H1 (cell line): ENCODE results near the gene LYPD4. TPM values are rescaled to one million over a fixed set of nuclear protein-coding genes. Genes with fewer than 3 reads are reported as not detected.

Source experiments
- CTCF ChIA-PET: fragments of 300-600 bp; sonication (Branson Sonifier 250); formaldehyde crosslinking; loops from one replicate; lab custom pipeline; 2021; ENCODE audit not compliant: partially characterized antibody; lab: Charles Lee
- POLR2A ChIA-PET: fragments of 300-600 bp; sonication (Branson Sonifier 250); formaldehyde crosslinking; loops from one replicate; lab custom pipeline; 2021; ENCODE audit warnings: inconsistent platforms; ENCODE audit not compliant: partially characterized antibody; lab: Charles Lee
- DNase-seq, 2 experiments: peaks; one replicate each; pipeline versions ENCODE4 v3.0.0 to v3.0.0-alpha.2; 2010 to 2022; ENCODE audit warnings: low spot score in 2 of 2, low read depth in 1 of 2, mixed read lengths in 1 of 2
- FAIRE-seq: peaks from 2 replicates; lab custom pipeline; 2011; peaks lifted over from hg19 to GRCh38; lab: Jason Lieb, UNC
- H2AFZ ChIP-seq: 2 replicates; pipeline ENCODE4 v1.8.1; 2012; ENCODE audit warnings: low read length, inconsistent platforms
- H2AK5ac ChIP-seq: 2 replicates; pipeline ENCODE4 v1.6.1; 2013; ENCODE audit warnings: low read depth, low read length
- H2BK120ac ChIP-seq: replicated peaks from 2 replicates; pipeline ENCODE3; 2013; ENCODE audit warnings: low read depth, low read length, inconsistent platforms
- H2BK12ac ChIP-seq: 2 replicates; pipeline ENCODE4 v1.6.1; 2013; ENCODE audit warnings: low read depth, low read length
- H2BK15ac ChIP-seq: 2 replicates; pipeline ENCODE4 v1.6.1; 2013; ENCODE audit warnings: low read length
- H2BK20ac ChIP-seq: 2 replicates; pipeline ENCODE4 v1.6.1; 2013; ENCODE audit warnings: low read length
- H2BK5ac ChIP-seq: 2 replicates; pipeline ENCODE4 v1.6.1; 2013; ENCODE audit warnings: low read depth, low read length
- H3K14ac ChIP-seq: 2 replicates; pipeline ENCODE4 v1.6.1; 2013; ENCODE audit warnings: inconsistent platforms; ENCODE audit not compliant: insufficient read length
- H3K18ac ChIP-seq: 2 replicates; pipeline ENCODE4 v1.6.1; 2013; ENCODE audit warnings: low read length; ENCODE audit errors: extremely low read depth
- H3K23ac ChIP-seq: 2 replicates; pipeline ENCODE4 v1.6.1; 2013; ENCODE audit warnings: inconsistent platforms; ENCODE audit not compliant: insufficient read length
- H3K23me2 ChIP-seq: 2 replicates; pipeline ENCODE4 v1.6.1; 2013; ENCODE audit warnings: low read depth, low read length
- H3K27ac ChIP-seq: 2 replicates; pipeline ENCODE4 v1.6.1; 2011; ENCODE audit warnings: low read depth, low read length, inconsistent platforms
- H3K27me3 ChIP-seq, 4 experiments: replicated peaks in 1 of 4; 1 replicate in 1 of 4; 2 replicates in 3 of 4; pipeline versions ENCODE4 v1.6.1 to v1.8.1; 2011 to 2013; ENCODE audit warnings: low read length in 3 of 4, mild to moderate bottlenecking in 3 of 4, inconsistent platforms in 2 of 4, mixed read lengths in 2 of 4, moderate library complexity in 1 of 4; ENCODE audit not compliant: control insufficient read depth in 3 of 4, insufficient read depth in 3 of 4; ENCODE audit errors: extremely low read depth in 1 of 4
- H3K36me3 ChIP-seq, 4 experiments: 2 replicates each; pipeline versions ENCODE4 v1.6.1 to v1.8.1; 2011 to 2013; ENCODE audit warnings: mild to moderate bottlenecking in 4 of 4, low read length in 3 of 4, moderate library complexity in 2 of 4, control low read depth in 1 of 4, inconsistent platforms in 1 of 4; ENCODE audit not compliant: insufficient read depth in 4 of 4, control insufficient read depth in 2 of 4
- H3K4ac ChIP-seq: replicated peaks from 2 replicates; pipeline ENCODE3; 2013; ENCODE audit warnings: low read length, low read depth, mixed read lengths, inconsistent platforms; ENCODE audit not compliant: insufficient read length
- H3K4me1 ChIP-seq, 4 experiments: replicated peaks in 1 of 4; 1 replicate in 1 of 4; 2 replicates in 3 of 4; pipeline versions ENCODE4 v1.6.1 to v1.8.1; 2011 to 2013; ENCODE audit warnings: low read length in 3 of 4, inconsistent platforms in 2 of 4, mixed read lengths in 1 of 4; ENCODE audit not compliant: insufficient read depth in 4 of 4, control insufficient read depth in 3 of 4
- H3K4me2 ChIP-seq, 2 experiments: 2 replicates each; pipeline versions ENCODE4 v1.6.1 to v1.8.1; 2011 to 2013; ENCODE audit warnings: low read depth in 2 of 2, low read length in 2 of 2, control low read depth in 1 of 2, inconsistent platforms in 1 of 2, mild to moderate bottlenecking in 1 of 2; ENCODE audit not compliant: insufficient read depth in 1 of 2
- H3K4me3 ChIP-seq, 4 experiments: fragments of 200-600, 300-600 bp in 1 of 4; sonication (generic), shearing (Covaris generic), sonication (Bioruptor Twin) in 1 of 4; 2 replicates each; pipeline versions ENCODE4 v1.5.1 to v1.8.1; 2011 to 2016; ENCODE audit warnings: low read length in 4 of 4, low read depth in 3 of 4, control low read depth in 2 of 4, inconsistent platforms in 2 of 4, mild to moderate bottlenecking in 2 of 4, mixed read lengths in 1 of 4, moderate library complexity in 1 of 4; ENCODE audit not compliant: insufficient read depth in 2 of 4; ENCODE audit errors: extremely low read depth in 1 of 4
- H3K56ac ChIP-seq: replicated peaks from 2 replicates; pipeline ENCODE3; 2013; ENCODE audit warnings: low read depth, mild to moderate bottlenecking, mixed read lengths, low read length, inconsistent platforms; ENCODE audit not compliant: insufficient read length
- H3K79me1 ChIP-seq: 2 replicates; pipeline ENCODE4 v1.6.1; 2013; ENCODE audit warnings: low read depth, low read length, control low read depth
- H3K79me2 ChIP-seq, 2 experiments: 2 replicates each; pipeline versions ENCODE4 v1.6.1 to v1.8.1; 2012 to 2013; ENCODE audit warnings: low read length in 2 of 2, mild to moderate bottlenecking in 2 of 2, inconsistent platforms in 1 of 2; ENCODE audit not compliant: insufficient read depth in 2 of 2, control insufficient read depth in 1 of 2
- H3K9ac ChIP-seq, 4 experiments: replicated peaks in 1 of 4; 1 replicate in 1 of 4; 2 replicates in 3 of 4; pipeline versions ENCODE4 v1.6.1 to v1.8.1; 2011 to 2013; ENCODE audit warnings: low read depth in 3 of 4, low read length in 3 of 4, control low read depth in 2 of 4, mild to moderate bottlenecking in 2 of 4, moderate library complexity in 2 of 4, inconsistent platforms in 1 of 4; ENCODE audit errors: extremely low read depth in 1 of 4
- H3K9me3 ChIP-seq, 2 experiments: 2 replicates each; pipeline versions ENCODE4 v1.6.1 to v1.8.1; 2012 to 2013; ENCODE audit warnings: mild to moderate bottlenecking in 2 of 2, moderate library complexity in 2 of 2, control low read depth in 1 of 2, inconsistent platforms in 1 of 2, low read depth in 1 of 2, low read length in 1 of 2, mixed read lengths in 1 of 2; ENCODE audit not compliant: insufficient read depth in 2 of 2
- H4K20me1 ChIP-seq, 2 experiments: replicated peaks in 1 of 2; 2 replicates each; pipeline versions ENCODE3 to v1.8.1; 2011 to 2013; ENCODE audit warnings: inconsistent platforms in 2 of 2, low read length in 2 of 2, mild to moderate bottlenecking in 1 of 2; ENCODE audit not compliant: insufficient read depth in 2 of 2, control insufficient read depth in 1 of 2
- H4K5ac ChIP-seq: 2 replicates; pipeline ENCODE4 v1.6.1; 2013; ENCODE audit warnings: low read length, low read depth, mixed read lengths, inconsistent platforms; ENCODE audit not compliant: insufficient read length
- H4K8ac ChIP-seq: 2 replicates; pipeline ENCODE4 v1.8.0; 2013; ENCODE audit warnings: mild to moderate bottlenecking, moderate library complexity, low read length, inconsistent platforms; ENCODE audit not compliant: insufficient read depth; ENCODE audit errors: extremely low read depth
- H4K91ac ChIP-seq: replicated peaks from 2 replicates; pipeline ENCODE3; 2013; ENCODE audit warnings: low read length, mixed read lengths, inconsistent platforms; ENCODE audit not compliant: insufficient read length
- ATF3 ChIP-seq: IDR thresholded peaks from 2 replicates; pipeline ENCODE4 v1.6.1; 2011; ENCODE audit warnings: low read depth, mild to moderate bottlenecking, low read length; ENCODE audit not compliant: insufficient read depth
- CHD2 ChIP-seq: IDR thresholded peaks from 2 replicates; pipeline ENCODE4 v1.6.1; 2012; ENCODE audit warnings: low read length, improper control_type of control experiment
- EP300 ChIP-seq, 2 experiments: IDR thresholded peaks; 1 replicate in 1 of 2; 2 replicates in 1 of 2; pipeline ENCODE4 v1.6.1; 2011 to 2012; ENCODE audit warnings: low read depth in 2 of 2, low read length in 2 of 2, mild to moderate bottlenecking in 2 of 2, borderline replicate concordance in 1 of 2, inconsistent platforms in 1 of 2, moderate library complexity in 1 of 2
- FOSL1 ChIP-seq: IDR thresholded peaks from 2 replicates; pipeline ENCODE4 v1.6.1; 2011; ENCODE audit warnings: mild to moderate bottlenecking, low read depth, low read length, moderate library complexity; ENCODE audit not compliant: insufficient read depth
- HDAC6 ChIP-seq: IDR thresholded peaks from one replicate; pipeline ENCODE4 v1.7.1; 2012; ENCODE audit warnings: low read depth, mild to moderate bottlenecking, inconsistent platforms, low read length, moderate library complexity
- KDM1A ChIP-seq: fragments of 200-600, 300-600 bp; sonication (generic); IDR thresholded peaks from 2 replicates; pipeline ENCODE4 v1.7.1; 2016; ENCODE audit warnings: mild to moderate bottlenecking, low read length, borderline replicate concordance
- KDM4A ChIP-seq: IDR thresholded peaks from one replicate; pipeline ENCODE4 v1.7.1; 2012; ENCODE audit warnings: low read depth, mild to moderate bottlenecking, moderate library complexity, low read length, inconsistent platforms; ENCODE audit not compliant: severe bottlenecking
- MAX ChIP-seq: IDR thresholded peaks from 2 replicates; pipeline ENCODE4 v1.6.1; 2012; ENCODE audit warnings: inconsistent platforms
- PHF8 ChIP-seq: fragments of 200-600 bp; sonication (generic); conservative IDR thresholded peaks from 2 replicates; pipeline ENCODE4 v1.7.1; 2012; ENCODE audit warnings: low read depth, mild to moderate bottlenecking, inconsistent platforms, low read length, moderate library complexity
- POU5F1 ChIP-seq: IDR thresholded peaks from 2 replicates; pipeline ENCODE4 v1.6.1; 2011; ENCODE audit warnings: low read depth, mild to moderate bottlenecking, low read length, moderate library complexity
- SAP30 ChIP-seq: fragments of 300-600 bp; sonication (generic); IDR thresholded peaks from 2 replicates; pipeline ENCODE4 v1.7.1; 2012; ENCODE audit warnings: low read length, moderate library complexity, mild to moderate bottlenecking, inconsistent platforms; ENCODE audit not compliant: insufficient read depth, insufficient replicate concordance
- SIX5 ChIP-seq: IDR thresholded peaks from 2 replicates; pipeline ENCODE4 v1.6.1; 2011; ENCODE audit warnings: mild to moderate bottlenecking, low read depth, low read length
- WGBS, 2 experiments: shearing (Covaris generic) in 1 of 2; methylation state at CpG; one replicate each; pipeline versions ENCODE4 v1.1.6 to v1.1.7; 2013 to 2015; ENCODE audit warnings: low lambda C conversion rate in 2 of 2, mixed read lengths in 2 of 2, inconsistent platforms in 1 of 2, low coverage in 1 of 2, missing lambda C conversion rate in 1 of 2; ENCODE audit not compliant: insufficient replicate concordance in 2 of 2, insufficient coverage in 1 of 2, insufficient read length in 1 of 2; ENCODE audit errors: extremely low coverage in 1 of 2, missing lambda C conversion rate in 1 of 2; 5-methylcytosine and 5-hydroxymethylcytosine counted together
- polyA plus RNA-seq, 7 experiments: library from polyadenylated mRNA; depleted of rRNA in 3 of 7; stranded (reverse) in 5 of 7; unstranded in 2 of 7; fragments of >200 nt in 5 of 7; fragments of 200-250 nt in 2 of 7; gene quantifications; 1 replicate in 5 of 7; 2 replicates in 1 of 7; 4 replicates in 1 of 7; pipeline versions ENCODE4 v1.2.1 to v1.2.3, GENCODE V29; 2011 to 2013; ENCODE audit warnings: missing spikeins in 2 of 7, mixed read lengths in 2 of 7
- total RNA-seq: library from RNA; stranded (reverse); fragmentation: NEBNext Ultra II Directional; extraction: Animal tissue kit (Norgen Biotek cat#: 25700); gene quantifications from 2 replicates; pipeline ENCODE4 v1.2.1, GENCODE V29; 2021

LYPD4 gene
- total and polyA plus RNA-seq, 2 of the 8 experiments (the other 6 are each of a cell fraction or from before 2014, with no cell fraction given) = 0.06 TPM; not detected in 1

- Histone ChIP-seq H3K4me1 (no peaks in the 10 kb centered on the region), H2AFZ (no peak overlapping the region), H3K79me2 (no peaks in the 10 kb centered on the region), H4K91ac (no peak overlapping the region), H3K23ac (no peak overlapping the region), H2BK5ac (no peak overlapping the region), H2BK120ac (no peak overlapping the region), H3K4me3 (no peak overlapping the region), H3K9ac (no peak overlapping the region), H4K8ac (no peak overlapping the region), H3K4ac (no peak overlapping the region), H2AK5ac (no peak overlapping the region), H3K79me1 (no peaks in the 10 kb centered on the region), H3K56ac (no peak overlapping the region), H3K4me2 (no peak overlapping the region), H2BK20ac (no peak overlapping the region), H3K14ac (no peak overlapping the region), H4K20me1 (no peaks in the 10 kb centered on the region), H4K5ac (no peak overlapping the region), H3K36me3 (no peaks in the 10 kb centered on the region), H3K9me3 (peaks cover 18 to 57% of the 10 kb centered on the region in 2 experiments), H2BK15ac (no peak overlapping the region), H2BK12ac (no peak overlapping the region), H3K27me3 (no peaks in the 10 kb centered on the region; a peak in 1 of 7 replicates), H3K23me2 (no peaks in the 10 kb centered on the region), H3K18ac (no peak overlapping the region), H3K27ac (no peak overlapping the region)
- DNase-seq (no peak), FAIRE-seq (no peak)
- 65% methylated on average over 1 of the region's 1 CpG; no CpG with 5 or more reads in 1 of the 2 experiments for WGBS, 2 experiments
- ChIA-PET POLR2A (no interaction called here), CTCF (no interaction called here)
- TF ChIP-seq MAX = no peak
- no peak for TF ChIP-seq ATF3
- no peak for TF ChIP-seq POU5F1
- no peak for TF ChIP-seq SIX5
- no peak for TF ChIP-seq KDM4A
- no peak for TF ChIP-seq KDM1A
- no peak for TF ChIP-seq SAP30
- TF ChIP-seq HDAC6 = no peak
- no peak for TF ChIP-seq PHF8
- TF ChIP-seq EP300 (IDR thresholded peaks at IDR 0.05; ENCODE audit: borderline replicate concordance in 1 of 2, low read depth in 2 of 2, low read length in 2 of 2) = no peak
- no peak for TF ChIP-seq FOSL1
- no peak for TF ChIP-seq CHD2
Measured at GRCh38 chr19:41796901-41797300, 47.6 kb downstream of the LYPD4 start.
